GM23338 (cell line): ENCODE measurements around the gene IL16. TPM values are rescaled to one million over a fixed set of nuclear protein-coding genes. Genes with fewer than 3 reads are reported as not detected.

Experiments
- ATAC-seq: fragments of 200-7000 bp; cut with Tn5 transposase; 3 replicates; pipeline ENCODE4 v1.9.1; 2020
- DNase-seq: peaks from one replicate; pipeline ENCODE4 v3.0.0-alpha.2; 2015; ENCODE audit warnings: low spot score
- H2AFZ ChIP-seq: fragments of 200-600 bp; sonication (generic); 2 replicates; pipeline ENCODE4 v1.8.0; 2016; ENCODE audit warnings: antibody characterized with exemption, mild to moderate bottlenecking, moderate library complexity
- H3F3A ChIP-seq: fragments of 200-600 bp; sonication (generic); replicated peaks from 2 replicates; pipeline ENCODE4 v1.8.0; 2017; ENCODE audit warnings: antibody characterized with exemption, mixed run types, low read depth
- H3K27ac ChIP-seq: fragments of 200-600 bp; sonication (generic); 2 replicates; pipeline ENCODE4 v1.6.1; 2016; ENCODE audit warnings: low read depth
- H3K27me3 ChIP-seq: fragments of 200-600 bp; sonication (generic); 2 replicates; pipeline ENCODE4 v1.8.0; 2016; ENCODE audit warnings: mild to moderate bottlenecking, mixed run types, moderate library complexity; ENCODE audit not compliant: insufficient read depth
- H3K36me3 ChIP-seq: fragments of 200-600 bp; sonication (generic); 2 replicates; pipeline ENCODE4 v1.8.0; 2016; ENCODE audit warnings: mild to moderate bottlenecking; ENCODE audit not compliant: insufficient read depth
- H3K4me1 ChIP-seq: fragments of 200-600 bp; sonication (generic); 2 replicates; pipeline ENCODE4 v1.8.0; 2016; ENCODE audit warnings: mild to moderate bottlenecking, moderate library complexity; ENCODE audit not compliant: insufficient read depth
- H3K4me2 ChIP-seq: fragments of 200-600 bp; sonication (generic); 2 replicates; pipeline ENCODE4 v1.7.1; 2017; ENCODE audit warnings: mixed run types
- H3K4me3 ChIP-seq: fragments of 200-600 bp; sonication (generic); 2 replicates; pipeline ENCODE4 v1.6.1; 2016; ENCODE audit warnings: mixed run types
- H3K79me2 ChIP-seq: fragments of 200-600 bp; sonication (generic); replicated peaks from 2 replicates; pipeline ENCODE4 v1.8.0; 2017; ENCODE audit warnings: mild to moderate bottlenecking; ENCODE audit not compliant: insufficient read depth
- H3K9me2 ChIP-seq: fragments of 200-600 bp; sonication (generic); 2 replicates; pipeline ENCODE4 v1.8.0; 2017; ENCODE audit not compliant: insufficient read depth
- H4K20me1 ChIP-seq: fragments of 200-600 bp; sonication (generic); replicated peaks from 2 replicates; pipeline ENCODE4 v1.8.0; 2017; ENCODE audit warnings: mild to moderate bottlenecking; ENCODE audit not compliant: insufficient read depth
- H3K27ac Mint-ChIP-seq: 2 replicates; pipeline ENCODE4 v1.8.0; 2020; ENCODE audit warnings: inconsistent platforms, mild to moderate bottlenecking, moderate library complexity, mixed read lengths
- H3K27me3 Mint-ChIP-seq: 3 replicates; pipeline ENCODE4 v1.8.0; 2022; ENCODE audit warnings: low read depth, mild to moderate bottlenecking, moderate library complexity, mixed read lengths, inconsistent platforms; ENCODE audit not compliant: insufficient read depth, poor library complexity
- H3K36me3 Mint-ChIP-seq: 3 replicates; pipeline ENCODE4 v1.8.0; 2021; ENCODE audit warnings: low read depth, mild to moderate bottlenecking, inconsistent platforms, moderate library complexity, mixed read lengths
- H3K4me1 Mint-ChIP-seq: 3 replicates; pipeline ENCODE4 v1.8.0; 2020; ENCODE audit warnings: mild to moderate bottlenecking, inconsistent platforms, mixed read lengths
- H3K4me3 Mint-ChIP-seq: 3 replicates; pipeline ENCODE4 v1.8.0; 2021; ENCODE audit warnings: moderate library complexity, mild to moderate bottlenecking, inconsistent platforms, mixed read lengths
- H3K9me3 Mint-ChIP-seq: 3 replicates; pipeline ENCODE4 v1.8.0; 2020; ENCODE audit warnings: moderate library complexity, mild to moderate bottlenecking, inconsistent platforms, mixed read lengths
- JUNB ChIP-seq: IDR thresholded peaks from one replicate; pipeline ENCODE4 v1.6.1; 2016; ENCODE audit warnings: antibody characterized with exemption; ENCODE audit not compliant: unreplicated experiment
- POLR2AphosphoS5 ChIP-seq: IDR thresholded peaks from 2 replicates; pipeline ENCODE4 v1.6.1; 2016; ENCODE audit warnings: antibody characterized with exemption, low read depth
- polyA plus RNA-seq: library from polyadenylated mRNA; unstranded; fragments of >200 nt; fragmentation: Nextera tagmentation; extraction: Ambion mirVana; gene quantifications from 2 replicates; pipeline ENCODE4 v1.2.1, GENCODE V29; 2016
- total RNA-seq: library from RNA; depleted of rRNA; stranded (reverse); fragments of >200 nt; shearing (Covaris generic); gene quantifications from 2 replicates; pipeline ENCODE4 v1.2.3, GENCODE V29; 2014
- TF ChIP-seq, protein P1 (sequence below): fragments of 250-450 bp; sonication (Bioruptor Pico); IDR thresholded peaks from 2 replicates; pipeline ENCODE4 v1.5.0; 2020; ENCODE audit warnings: mild to moderate bottlenecking, moderate library complexity
- TF ChIP-seq, protein P2 (sequence below): IDR thresholded peaks from one replicate; pipeline ENCODE4 v1.6.1; 2018; ENCODE audit warnings: antibody characterized with exemption; ENCODE audit not compliant: unreplicated experiment

Gene IL16
- total and polyA plus RNA-seq, 2 experiments from 2014 or later: 0.29 TPM; not detected in 1

DNA sequence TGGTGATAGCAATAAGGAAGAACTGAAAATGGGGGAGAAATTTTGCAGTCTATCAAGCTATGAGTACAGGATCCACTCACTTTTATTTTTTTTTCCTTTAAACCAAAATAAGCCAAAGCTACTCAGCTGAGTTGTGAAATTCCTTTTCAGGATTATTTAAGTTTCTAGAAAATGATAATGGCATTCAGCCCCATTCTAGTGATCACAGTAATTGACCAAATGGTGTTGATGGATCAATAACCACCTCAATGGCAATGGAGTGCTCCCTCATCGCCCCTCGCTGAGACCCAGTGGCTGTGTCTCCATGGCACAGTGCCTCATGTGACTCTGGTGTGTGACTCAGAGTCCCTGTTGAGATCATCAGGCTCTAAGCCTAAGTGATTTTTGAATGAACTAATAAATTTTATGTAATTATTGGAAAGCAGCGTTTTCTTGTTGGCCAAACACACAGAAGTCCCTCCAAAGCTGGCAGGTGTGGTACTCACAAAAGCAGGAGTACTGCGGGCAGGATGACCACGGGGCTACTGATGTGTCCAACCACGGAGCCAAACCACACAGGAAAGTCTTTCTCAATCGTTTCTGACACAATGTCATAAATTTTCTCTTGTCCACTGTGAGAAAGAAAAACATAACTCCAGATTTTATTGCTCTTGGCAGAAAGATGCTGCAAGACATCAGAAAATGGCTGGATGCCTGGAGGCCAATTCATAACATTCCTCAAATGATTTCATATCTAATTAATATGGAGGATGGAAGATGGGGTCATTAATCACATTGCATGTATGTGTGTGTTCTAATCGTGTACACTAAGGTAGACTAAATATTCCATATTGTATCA lies 141.7 kb downstream of the IL16 start (continued):
- TF ChIP-seq, protein P1, sequence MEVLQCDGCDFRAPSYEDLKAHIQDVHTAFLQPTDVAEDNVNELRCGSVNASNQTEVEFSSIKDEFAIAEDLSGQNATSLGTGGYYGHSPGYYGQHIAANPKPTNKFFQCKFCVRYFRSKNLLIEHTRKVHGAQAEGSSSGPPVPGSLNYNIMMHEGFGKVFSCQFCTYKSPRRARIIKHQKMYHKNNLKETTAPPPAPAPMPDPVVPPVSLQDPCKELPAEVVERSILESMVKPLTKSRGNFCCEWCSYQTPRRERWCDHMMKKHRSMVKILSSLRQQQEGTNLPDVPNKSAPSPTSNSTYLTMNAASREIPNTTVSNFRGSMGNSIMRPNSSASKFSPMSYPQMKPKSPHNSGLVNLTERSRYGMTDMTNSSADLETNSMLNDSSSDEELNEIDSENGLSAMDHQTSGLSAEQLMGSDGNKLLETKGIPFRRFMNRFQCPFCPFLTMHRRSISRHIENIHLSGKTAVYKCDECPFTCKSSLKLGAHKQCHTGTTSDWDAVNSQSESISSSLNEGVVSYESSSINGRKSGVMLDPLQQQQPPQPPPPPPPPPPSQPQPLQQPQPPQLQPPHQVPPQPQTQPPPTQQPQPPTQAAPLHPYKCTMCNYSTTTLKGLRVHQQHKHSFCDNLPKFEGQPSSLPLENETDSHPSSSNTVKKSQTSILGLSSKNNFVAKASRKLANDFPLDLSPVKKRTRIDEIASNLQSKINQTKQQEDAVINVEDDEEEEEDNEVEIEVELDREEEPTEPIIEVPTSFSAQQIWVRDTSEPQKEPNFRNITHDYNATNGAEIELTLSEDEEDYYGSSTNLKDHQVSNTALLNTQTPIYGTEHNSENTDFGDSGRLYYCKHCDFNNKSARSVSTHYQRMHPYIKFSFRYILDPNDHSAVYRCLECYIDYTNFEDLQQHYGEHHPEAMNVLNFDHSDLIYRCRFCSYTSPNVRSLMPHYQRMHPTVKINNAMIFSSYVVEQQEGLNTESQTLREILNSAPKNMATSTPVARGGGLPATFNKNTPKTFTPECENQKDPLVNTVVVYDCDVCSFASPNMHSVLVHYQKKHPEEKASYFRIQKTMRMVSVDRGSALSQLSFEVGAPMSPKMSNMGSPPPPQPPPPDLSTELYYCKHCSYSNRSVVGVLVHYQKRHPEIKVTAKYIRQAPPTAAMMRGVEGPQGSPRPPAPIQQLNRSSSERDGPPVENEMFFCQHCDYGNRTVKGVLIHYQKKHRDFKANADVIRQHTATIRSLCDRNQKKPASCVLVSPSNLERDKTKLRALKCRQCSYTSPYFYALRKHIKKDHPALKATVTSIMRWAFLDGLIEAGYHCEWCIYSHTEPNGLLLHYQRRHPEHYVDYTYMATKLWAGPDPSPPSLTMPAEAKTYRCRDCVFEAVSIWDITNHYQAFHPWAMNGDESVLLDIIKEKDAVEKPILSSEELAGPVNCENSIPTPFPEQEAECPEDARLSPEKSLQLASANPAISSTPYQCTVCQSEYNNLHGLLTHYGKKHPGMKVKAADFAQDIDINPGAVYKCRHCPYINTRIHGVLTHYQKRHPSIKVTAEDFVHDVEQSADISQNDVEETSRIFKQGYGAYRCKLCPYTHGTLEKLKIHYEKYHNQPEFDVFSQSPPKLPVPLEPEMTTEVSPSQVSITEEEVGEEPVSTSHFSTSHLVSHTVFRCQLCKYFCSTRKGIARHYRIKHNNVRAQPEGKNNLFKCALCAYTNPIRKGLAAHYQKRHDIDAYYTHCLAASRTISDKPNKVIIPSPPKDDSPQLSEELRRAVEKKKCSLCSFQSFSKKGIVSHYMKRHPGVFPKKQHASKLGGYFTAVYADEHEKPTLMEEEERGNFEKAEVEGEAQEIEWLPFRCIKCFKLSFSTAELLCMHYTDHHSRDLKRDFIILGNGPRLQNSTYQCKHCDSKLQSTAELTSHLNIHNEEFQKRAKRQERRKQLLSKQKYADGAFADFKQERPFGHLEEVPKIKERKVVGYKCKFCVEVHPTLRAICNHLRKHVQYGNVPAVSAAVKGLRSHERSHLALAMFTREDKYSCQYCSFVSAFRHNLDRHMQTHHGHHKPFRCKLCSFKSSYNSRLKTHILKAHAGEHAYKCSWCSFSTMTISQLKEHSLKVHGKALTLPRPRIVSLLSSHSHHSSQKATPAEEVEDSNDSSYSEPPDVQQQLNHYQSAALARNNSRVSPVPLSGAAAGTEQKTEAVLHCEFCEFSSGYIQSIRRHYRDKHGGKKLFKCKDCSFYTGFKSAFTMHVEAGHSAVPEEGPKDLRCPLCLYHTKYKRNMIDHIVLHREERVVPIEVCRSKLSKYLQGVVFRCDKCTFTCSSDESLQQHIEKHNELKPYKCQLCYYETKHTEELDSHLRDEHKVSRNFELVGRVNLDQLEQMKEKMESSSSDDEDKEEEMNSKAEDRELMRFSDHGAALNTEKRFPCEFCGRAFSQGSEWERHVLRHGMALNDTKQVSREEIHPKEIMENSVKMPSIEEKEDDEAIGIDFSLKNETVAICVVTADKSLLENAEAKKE (CRISPR knock-in tag): no peak
- no peak for TF ChIP-seq JUNB

DNA sequence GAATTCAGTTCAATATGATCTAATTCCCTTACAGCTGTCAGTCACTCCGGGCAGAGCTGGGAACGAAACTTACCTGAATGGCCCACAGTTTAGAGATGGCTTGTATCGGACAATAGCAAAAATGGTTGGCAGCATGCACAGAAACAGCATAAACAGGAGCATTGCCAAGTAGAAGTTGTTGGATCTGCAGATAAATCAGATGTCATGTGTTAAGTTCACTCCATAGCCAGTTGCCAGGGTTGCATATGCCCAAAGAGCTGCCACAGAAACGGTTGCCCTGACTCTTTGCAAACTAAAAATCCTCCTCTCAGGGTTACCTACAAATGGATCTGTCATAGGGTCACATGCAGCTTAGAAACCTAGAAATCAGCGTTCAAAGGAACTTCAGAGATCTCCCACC lies 142.6 kb downstream of the IL16 start:
- Mint-ChIP-seq H3K27me3 (peaks cover 3% of the 10 kb centered on the region), H3K4me1 (no peaks in the 10 kb centered on the region; the same call in 2 of the 3 replicates), H3K9me3 (no peaks in the 10 kb centered on the region), H3K4me3 (no peak overlapping the region), H3K36me3 (no peaks in the 10 kb centered on the region), H3K27ac (no peak overlapping the region)
- Histone ChIP-seq H4K20me1 (no peaks in the 10 kb centered on the region; the same call in 1 of the 2 replicates), H2AFZ (no peak overlapping the region), H3K36me3 (no peaks in the 10 kb centered on the region), H3K9me2 (no peaks in the 10 kb centered on the region), H3K79me2 (no peaks in the 10 kb centered on the region), H3K27me3 (no peaks in the 10 kb centered on the region), H3K4me3 (no peak overlapping the region), H3K4me2 (no peak overlapping the region), H3F3A (no peaks in the 10 kb centered on the region), H3K27ac (no peak overlapping the region), H3K4me1 (no peaks in the 10 kb centered on the region)
- no peak for ATAC-seq
- DNase-seq: no peak
- TF ChIP-seq POLR2AphosphoS5 (no peak), JUNB (no peak)
- TF ChIP-seq, protein P1 (CRISPR knock-in tag): no peak
- TF ChIP-seq, protein P2, sequence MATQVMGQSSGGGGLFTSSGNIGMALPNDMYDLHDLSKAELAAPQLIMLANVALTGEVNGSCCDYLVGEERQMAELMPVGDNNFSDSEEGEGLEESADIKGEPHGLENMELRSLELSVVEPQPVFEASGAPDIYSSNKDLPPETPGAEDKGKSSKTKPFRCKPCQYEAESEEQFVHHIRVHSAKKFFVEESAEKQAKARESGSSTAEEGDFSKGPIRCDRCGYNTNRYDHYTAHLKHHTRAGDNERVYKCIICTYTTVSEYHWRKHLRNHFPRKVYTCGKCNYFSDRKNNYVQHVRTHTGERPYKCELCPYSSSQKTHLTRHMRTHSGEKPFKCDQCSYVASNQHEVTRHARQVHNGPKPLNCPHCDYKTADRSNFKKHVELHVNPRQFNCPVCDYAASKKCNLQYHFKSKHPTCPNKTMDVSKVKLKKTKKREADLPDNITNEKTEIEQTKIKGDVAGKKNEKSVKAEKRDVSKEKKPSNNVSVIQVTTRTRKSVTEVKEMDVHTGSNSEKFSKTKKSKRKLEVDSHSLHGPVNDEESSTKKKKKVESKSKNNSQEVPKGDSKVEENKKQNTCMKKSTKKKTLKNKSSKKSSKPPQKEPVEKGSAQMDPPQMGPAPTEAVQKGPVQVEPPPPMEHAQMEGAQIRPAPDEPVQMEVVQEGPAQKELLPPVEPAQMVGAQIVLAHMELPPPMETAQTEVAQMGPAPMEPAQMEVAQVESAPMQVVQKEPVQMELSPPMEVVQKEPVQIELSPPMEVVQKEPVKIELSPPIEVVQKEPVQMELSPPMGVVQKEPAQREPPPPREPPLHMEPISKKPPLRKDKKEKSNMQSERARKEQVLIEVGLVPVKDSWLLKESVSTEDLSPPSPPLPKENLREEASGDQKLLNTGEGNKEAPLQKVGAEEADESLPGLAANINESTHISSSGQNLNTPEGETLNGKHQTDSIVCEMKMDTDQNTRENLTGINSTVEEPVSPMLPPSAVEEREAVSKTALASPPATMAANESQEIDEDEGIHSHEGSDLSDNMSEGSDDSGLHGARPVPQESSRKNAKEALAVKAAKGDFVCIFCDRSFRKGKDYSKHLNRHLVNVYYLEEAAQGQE: no peak
